Activated CD4-positive, alpha-beta T cell treated with anti-CD3 and anti-CD28 coated beads, Interleukin-2, amount 10 ng/mL, durations not matched to agents 24 days and 14 days (primary cell): ENCODE measurements around the gene BAIAP3. TPM values are rescaled to one million over a fixed set of nuclear protein-coding genes. Genes with fewer than 3 reads are reported as not detected.
A peak's percentile ranks its signal among the peaks of the same experiment; 100 is the strongest.
"Not testable (repeated sequence)": the region's sequence is repeated elsewhere in the genome, so short reads cannot be mapped to it uniquely, and the experiment has no call there.

Experiments
- DNase-seq: peaks from one replicate; pipeline ENCODE4 v3.0.0; 2022
- H3K27ac Mint-ChIP-seq: one replicate; pipeline ENCODE4 v1.8.0; 2022; ENCODE audit warnings: mild to moderate bottlenecking, mixed read lengths
- H3K27me3 Mint-ChIP-seq: one replicate; pipeline ENCODE4 v1.8.0; 2022; ENCODE audit warnings: mixed read lengths
- H3K36me3 Mint-ChIP-seq: one replicate; pipeline ENCODE4 v1.8.0; 2022; ENCODE audit warnings: low read depth, mild to moderate bottlenecking, mixed read lengths
- H3K4me1 Mint-ChIP-seq: one replicate; pipeline ENCODE4 v1.8.0; 2021; ENCODE audit warnings: mixed read lengths
- H3K4me3 Mint-ChIP-seq: one replicate; pipeline ENCODE4 v1.8.0; 2022; ENCODE audit warnings: mild to moderate bottlenecking, moderate library complexity, mixed read lengths
- H3K9me3 Mint-ChIP-seq: one replicate; pipeline ENCODE4 v1.8.0; 2021; ENCODE audit warnings: mixed read lengths
- intact Hi-C: fragments of 100-400 bp; cut with micrococcal nuclease; formaldehyde crosslinking; loops from one replicate; pipeline ENCODE4 v1.15.1; 2023
- total RNA-seq: library from RNA; stranded (reverse); gene quantifications from 2 replicates; pipeline ENCODE4 v1.2.3, GENCODE V29; 2022

Gene BAIAP3
- total RNA-seq: 0.30 TPM in 1 of 2 replicates, not detected in the other

DNA sequence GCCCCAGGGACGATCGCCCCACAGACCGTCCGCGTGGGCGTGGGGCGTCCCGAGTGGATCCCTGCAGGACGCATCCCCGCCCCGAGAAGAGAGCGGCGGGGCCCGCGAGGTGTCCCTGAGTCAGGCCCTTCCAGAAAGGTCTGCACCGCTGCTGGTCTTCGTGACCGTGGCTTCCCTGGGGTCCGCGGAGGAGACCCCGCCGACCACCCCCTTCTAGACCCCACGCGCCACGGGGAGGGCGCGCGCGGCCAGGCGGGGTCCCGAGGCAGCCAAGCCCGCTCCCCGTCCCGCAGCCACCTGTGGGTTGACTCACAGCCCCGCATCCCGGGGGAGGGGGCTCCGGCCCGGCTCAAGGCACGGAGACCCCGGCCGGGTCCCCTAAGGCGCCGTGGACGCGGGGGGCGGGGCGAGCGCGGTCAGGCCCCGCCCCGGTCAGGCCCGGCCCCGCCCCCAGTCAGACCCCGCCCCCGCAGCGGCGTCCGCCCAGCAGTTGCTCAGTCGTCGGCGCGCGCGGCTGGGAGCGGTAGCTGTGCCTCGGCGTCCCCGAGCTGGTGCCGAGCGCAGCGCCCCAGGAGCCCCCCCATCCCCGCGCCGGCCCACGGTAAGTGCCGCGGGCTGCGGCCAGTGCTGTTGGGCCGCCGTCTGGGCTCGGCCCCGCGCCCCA, at the start of gene BAIAP3:
Gene BAIAP3 (plus strand): TSS at position 497 of the 664 bp plus-strand sequence. CDS start 4,905 bp downstream, outside the sequence.
- Mint-ChIP-seq H3K36me3 (no peaks in the 10 kb centered on the region), H3K4me3 (peak within 1 kb of the TSS; percentile 69), H3K27ac (no peak within 1 kb of the TSS), H3K4me1 (peaks cover 10% of the 10 kb centered on the region), H3K27me3 (peaks cover 28% of the 10 kb centered on the region), H3K9me3 (no peaks in the 10 kb centered on the region)
- intact Hi-C loops: loop anchor here (1.0 kb wide), 1 partner anchor 24 kb away; the partner anchor contains the start of gene UBE2I
- peak; percentile 87 for DNase-seq

- H3K27me3 Mint-ChIP-seq: peaks cover under 1% of the 10 kb centered on the region
- H3K9me3 Mint-ChIP-seq: no peaks in the 10 kb centered on the region
- no peak overlapping the region for H3K4me3 Mint-ChIP-seq
- H3K27ac Mint-ChIP-seq: no peak overlapping the region
- DNase-seq: no peak
- no peaks in the 10 kb centered on the region for H3K4me1 Mint-ChIP-seq
- intact Hi-C loops: no loop called here
- no peaks in the 10 kb centered on the region for H3K36me3 Mint-ChIP-seq
Observed at GRCh38 chr16:1283996-1284616, 49.3 kb upstream of the BAIAP3 start.

- H3K27ac Mint-ChIP-seq: no peak overlapping the region
- no peaks in the 10 kb centered on the region for H3K36me3 Mint-ChIP-seq
- no peaks in the 10 kb centered on the region for H3K4me1 Mint-ChIP-seq
- no peak overlapping the region for H3K4me3 Mint-ChIP-seq
- no peaks in the 10 kb centered on the region for H3K9me3 Mint-ChIP-seq
- no peak for DNase-seq
- peaks cover 14% of the 10 kb centered on the region for H3K27me3 Mint-ChIP-seq
- intact Hi-C loops: no loop called here
Observed at GRCh38 chr16:1285669-1286512, 47.6 kb upstream of the BAIAP3 start.

GRCh38 chr16:1286513-1287094, 46.8 kb upstream of the BAIAP3 start:
- no peaks in the 10 kb centered on the region for H3K4me1 Mint-ChIP-seq
- H3K27ac Mint-ChIP-seq: no peak overlapping the region
- no peak for DNase-seq
- H3K27me3 Mint-ChIP-seq: peaks cover 19% of the 10 kb centered on the region
- H3K9me3 Mint-ChIP-seq: no peaks in the 10 kb centered on the region
- intact Hi-C loops: no loop called here
- H3K36me3 Mint-ChIP-seq: no peaks in the 10 kb centered on the region
- no peak overlapping the region for H3K4me3 Mint-ChIP-seq

DNA sequence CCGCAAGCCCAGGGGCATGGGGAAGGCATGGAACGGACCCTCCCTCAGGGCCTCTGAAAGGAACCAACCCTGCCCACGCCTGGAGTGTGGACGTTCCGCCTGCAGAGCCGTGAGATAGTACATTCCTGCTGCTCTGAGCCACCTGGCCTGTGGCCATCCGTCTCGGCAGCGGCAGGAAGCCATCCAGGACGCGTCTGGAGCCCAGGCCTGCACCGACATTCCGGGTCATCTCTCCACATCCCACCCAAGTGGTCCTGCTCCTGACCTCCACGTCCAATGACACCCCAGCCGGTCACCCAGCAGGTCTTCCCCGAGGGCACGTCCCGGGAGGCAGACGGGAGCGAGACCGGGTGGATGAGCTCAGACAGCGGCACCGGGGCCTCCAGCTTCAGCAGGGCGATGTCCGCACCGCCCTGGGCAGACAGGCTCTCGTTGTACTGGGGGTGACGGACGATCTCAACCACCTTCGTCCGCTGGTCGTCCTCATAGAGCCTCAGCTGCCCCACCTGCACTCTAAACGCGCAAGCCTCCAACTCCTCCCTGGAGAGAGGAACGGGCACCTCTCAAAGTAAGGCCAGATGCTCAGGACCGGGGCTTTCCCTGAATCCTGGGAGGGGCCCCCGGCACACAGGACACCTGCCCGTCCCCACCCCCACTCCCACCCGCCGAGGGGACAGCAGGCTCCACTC, 45.3 kb upstream of the BAIAP3 start:
- no peaks in the 10 kb centered on the region for H3K36me3 Mint-ChIP-seq
- H3K27me3 Mint-ChIP-seq: peaks cover 26% of the 10 kb centered on the region
- no peak overlapping the region for H3K27ac Mint-ChIP-seq
- no peaks in the 10 kb centered on the region for H3K9me3 Mint-ChIP-seq
- H3K4me3 Mint-ChIP-seq: no peak overlapping the region
- no peak for DNase-seq
- intact Hi-C loops: no loop called here
- no peaks in the 10 kb centered on the region for H3K4me1 Mint-ChIP-seq

- intact Hi-C loops: no loop called here
- Mint-ChIP-seq H3K4me1 (no peaks in the 10 kb centered on the region), H3K27ac (no peak overlapping the region), H3K36me3 (no peaks in the 10 kb centered on the region), H3K27me3 (peaks cover 28% of the 10 kb centered on the region), H3K9me3 (no peaks in the 10 kb centered on the region), H3K4me3 (no peak overlapping the region)
- no peak for DNase-seq
Observed at GRCh38 chr16:1288813-1289476, 44.5 kb upstream of the BAIAP3 start.

DNA sequence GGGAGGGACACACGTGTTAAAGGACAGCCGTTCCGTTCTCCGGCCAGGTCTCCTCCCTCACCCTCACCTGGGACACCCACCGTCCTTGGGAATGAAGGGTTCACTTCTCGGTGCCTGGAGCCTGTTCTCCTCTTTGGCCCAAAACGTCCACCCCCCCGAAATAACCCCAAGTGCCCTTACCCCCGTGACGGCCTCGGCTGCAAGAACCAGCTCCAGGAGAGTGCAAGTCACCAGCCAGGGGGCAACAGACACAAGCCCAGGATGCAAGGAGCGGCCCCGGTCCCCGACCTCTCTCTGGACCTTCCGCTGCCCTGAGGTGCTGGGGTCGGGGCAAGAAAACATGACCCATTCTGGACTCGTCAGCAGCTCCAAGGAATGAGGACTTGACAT, 44.0 kb upstream of the BAIAP3 start:
- Mint-ChIP-seq H3K4me1 (no peaks in the 10 kb centered on the region), H3K36me3 (no peaks in the 10 kb centered on the region), H3K27me3 (peaks cover 31% of the 10 kb centered on the region), H3K4me3 (no peak overlapping the region), H3K27ac (no peak overlapping the region), H3K9me3 (no peaks in the 10 kb centered on the region)
- intact Hi-C loops: no loop called here
- no peak for DNase-seq

- H3K9me3 Mint-ChIP-seq: no peaks in the 10 kb centered on the region
- H3K4me1 Mint-ChIP-seq: no peaks in the 10 kb centered on the region
- no peak for DNase-seq
- no peak overlapping the region for H3K27ac Mint-ChIP-seq
- intact Hi-C loops: no loop called here
- no peaks in the 10 kb centered on the region for H3K36me3 Mint-ChIP-seq
- H3K4me3 Mint-ChIP-seq: no peak overlapping the region
- peaks cover 31% of the 10 kb centered on the region for H3K27me3 Mint-ChIP-seq
Observed at GRCh38 chr16:1290063-1290501, 43.4 kb upstream of the BAIAP3 start.

DNA sequence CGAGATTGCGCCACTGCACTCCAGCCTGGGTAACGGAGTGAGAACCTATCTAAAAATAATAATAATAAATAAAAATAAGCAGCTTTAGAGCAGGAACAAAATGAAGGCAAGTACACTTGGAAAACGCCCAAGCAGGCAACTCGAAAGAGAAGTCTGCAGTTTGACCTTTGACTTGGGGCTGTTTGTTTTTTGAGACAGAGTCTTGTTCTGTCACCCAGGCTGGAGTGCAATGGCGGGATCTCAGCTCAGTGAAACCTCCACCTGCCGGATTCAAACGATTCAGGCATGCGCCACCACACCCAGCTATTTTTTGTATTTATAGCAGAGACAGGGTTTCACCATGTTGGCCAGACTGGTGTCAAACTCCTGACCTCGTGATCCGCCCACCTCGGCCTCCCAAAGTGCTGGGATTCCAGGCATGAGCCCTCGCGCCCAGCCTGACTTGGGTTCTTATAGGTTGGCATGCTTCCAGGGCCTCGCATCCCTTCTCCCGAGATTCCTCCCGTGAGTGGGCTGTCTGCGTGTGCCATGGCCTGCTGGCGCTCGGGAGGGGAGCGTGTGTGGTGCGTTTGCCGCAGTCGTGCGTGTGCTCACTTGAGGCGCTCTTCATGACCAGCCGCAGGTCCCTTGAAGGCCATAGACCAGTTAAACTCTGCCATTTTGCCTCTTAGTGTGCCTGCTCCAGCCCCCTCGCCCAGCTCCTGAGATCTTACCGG, 42.4 kb upstream of the BAIAP3 start:
- no peak for DNase-seq
- Mint-ChIP-seq H3K9me3 (no peaks in the 10 kb centered on the region), H3K4me3 (no peak overlapping the region), H3K27ac (no peak overlapping the region), H3K4me1 (no peaks in the 10 kb centered on the region), H3K27me3 (peaks cover 31% of the 10 kb centered on the region), H3K36me3 (no peaks in the 10 kb centered on the region)
- intact Hi-C loops: no loop called here

DNA sequence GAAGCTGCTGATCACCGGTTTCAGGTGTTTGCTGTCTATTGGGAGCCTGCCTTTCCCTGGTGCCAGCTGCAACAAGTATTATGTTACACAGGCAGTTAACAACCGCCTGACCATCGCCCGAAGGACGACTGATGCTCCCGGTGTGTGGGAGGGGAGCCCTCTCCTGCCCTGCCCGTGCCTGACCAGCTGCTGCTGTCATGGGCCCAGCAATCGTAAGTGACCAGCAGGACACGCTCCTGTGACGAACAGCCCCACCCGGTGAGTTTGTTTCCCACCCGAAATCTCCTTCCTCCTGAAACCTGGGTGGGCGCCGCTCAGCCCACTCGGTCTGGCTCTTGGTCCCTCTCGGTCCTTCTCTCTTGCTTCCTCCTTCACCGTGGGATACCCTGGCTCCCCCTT, 41.9 kb upstream of the BAIAP3 start:
- peaks cover 31% of the 10 kb centered on the region for H3K27me3 Mint-ChIP-seq

GRCh38 chr16:1292208-1292607, 41.2 kb upstream of the BAIAP3 start:
- DNase-seq, intact Hi-C loops, H3K27ac Mint-ChIP-seq, H3K4me3 Mint-ChIP-seq, H3K9me3 Mint-ChIP-seq, H3K36me3 Mint-ChIP-seq, H3K4me1 Mint-ChIP-seq: not testable (repeated sequence)
- peaks cover 31% of the 10 kb centered on the region for H3K27me3 Mint-ChIP-seq

More for the DNA sequence above, 41.9 kb upstream of the BAIAP3 start:
- no peak overlapping the region for H3K27ac Mint-ChIP-seq
- H3K4me1 Mint-ChIP-seq: no peaks in the 10 kb centered on the region
- H3K36me3 Mint-ChIP-seq: no peaks in the 10 kb centered on the region
- intact Hi-C loops: no loop called here
- DNase-seq: no peak
- no peak overlapping the region for H3K4me3 Mint-ChIP-seq
- no peaks in the 10 kb centered on the region for H3K9me3 Mint-ChIP-seq

- H3K9me3 Mint-ChIP-seq, intact Hi-C loops, H3K4me1 Mint-ChIP-seq, H3K36me3 Mint-ChIP-seq, DNase-seq, H3K4me3 Mint-ChIP-seq, H3K27ac Mint-ChIP-seq: not testable (repeated sequence)
- peaks cover 31% of the 10 kb centered on the region for H3K27me3 Mint-ChIP-seq
Observed at GRCh38 chr16:1292808-1293207, 40.6 kb upstream of the BAIAP3 start.
